K562 (cell line): ENCODE results near the gene MED15. TPM values are rescaled to one million over a fixed set of nuclear protein-coding genes. Genes with fewer than 3 reads are reported as not detected.

Source experiments
- CBFB ChIP-seq: sonication (generic); formaldehyde crosslinking; IDR thresholded peaks from 2 replicates; pipeline ENCODE4 v1.4.0; 2020; ENCODE audit warnings: mild to moderate bottlenecking, missing genetic modification reagents
- CTBP1 ChIP-seq: fragments of 450-650 bp; IDR thresholded peaks from 2 replicates; pipeline ENCODE4 v1.6.1; 2016; ENCODE audit warnings: borderline replicate concordance
- GABPA ChIP-seq: fragments of 200-800 bp; sonication (Bioruptor generic); conservative IDR thresholded peaks from 2 replicates; pipeline ENCODE4 v1.6.1; 2016; ENCODE audit warnings: low read depth, missing genetic modification characterization, missing compliant biosample characterization
- NFIC ChIP-seq: fragments of 450-650 bp; IDR thresholded peaks from 2 replicates; pipeline ENCODE4 v1.6.1; 2017; ENCODE audit warnings: mild to moderate bottlenecking, inconsistent platforms
- PCBP1 ChIP-seq: fragments of 200-400 bp; formaldehyde crosslinking; IDR thresholded peaks from 2 replicates; pipeline ENCODE4 v1.6.1; 2018; ENCODE audit warnings: mild to moderate bottlenecking, low read depth, low read length; ENCODE audit not compliant: poor library complexity, severe bottlenecking
- RAD21 ChIP-seq, 2 experiments: fragments of 250-450 bp in 1 of 2; fragments of 450-650 bp in 1 of 2; sonication (Bioruptor Pico) in 1 of 2; formaldehyde crosslinking in 1 of 2; IDR thresholded peaks in 1 of 2; conservative IDR thresholded peaks in 1 of 2; 2 replicates each; pipeline versions ENCODE4 v1.4.0 to v1.8.0; 2020 to 2022; ENCODE audit warnings: mild to moderate bottlenecking in 2 of 2, moderate library complexity in 1 of 2
- ZNF407 ChIP-seq: fragments of 450-650 bp; IDR thresholded peaks from 2 replicates; pipeline ENCODE4 v1.6.1; 2016; ENCODE audit warnings: low read depth
- polyA plus RNA-seq, 8 experiments: library from polyadenylated mRNA; depleted of rRNA in 4 of 8; stranded (reverse) in 5 of 8; unstranded in 3 of 8; fragments of >200 nt; fragmentation: Nextera tagmentation in 2 of 8; fragmentation: Illumina TruSeq in 1 of 8; extraction: Ambion mirVana in 2 of 8; extraction: Trizol in 1 of 8; gene quantifications; 2 replicates each; pipeline versions ENCODE4 v1.2.1 to v1.2.3, GENCODE V29; 2011 to 2014; ENCODE audit warnings: inconsistent platforms in 1 of 8, missing spikeins in 1 of 8
- total RNA-seq, 7 experiments: library from RNA; depleted of rRNA in 6 of 7; stranded (reverse); fragments of >200 nt in 6 of 7; fragmentation: Illumina TruSeq in 2 of 7; extraction: Trizol in 2 of 7; gene quantifications; 2 replicates each; pipeline versions ENCODE4 v1.2.1 to v1.2.3, GENCODE V29; 2011 to 2021; ENCODE audit warnings: low replicate concordance in 1 of 7
- TF ChIP-seq, protein P1 (sequence below): fragments of 450-650 bp; IDR thresholded peaks from 2 replicates; pipeline ENCODE4 v1.6.1; 2016; ENCODE audit warnings: borderline replicate concordance
- TF ChIP-seq, protein P2 (sequence below): fragments of 200-800 bp; sonication (Bioruptor generic); IDR thresholded peaks from 2 replicates; pipeline ENCODE4 v1.6.1; 2016; ENCODE audit warnings: missing genetic modification characterization, missing compliant biosample characterization

Gene MED15
- total and polyA plus RNA-seq, 9 of the 15 experiments (the other 6 are each of a cell fraction or from before 2014, with no cell fraction given) = 4.0 to 271 (median 60.1) TPM

DNA sequence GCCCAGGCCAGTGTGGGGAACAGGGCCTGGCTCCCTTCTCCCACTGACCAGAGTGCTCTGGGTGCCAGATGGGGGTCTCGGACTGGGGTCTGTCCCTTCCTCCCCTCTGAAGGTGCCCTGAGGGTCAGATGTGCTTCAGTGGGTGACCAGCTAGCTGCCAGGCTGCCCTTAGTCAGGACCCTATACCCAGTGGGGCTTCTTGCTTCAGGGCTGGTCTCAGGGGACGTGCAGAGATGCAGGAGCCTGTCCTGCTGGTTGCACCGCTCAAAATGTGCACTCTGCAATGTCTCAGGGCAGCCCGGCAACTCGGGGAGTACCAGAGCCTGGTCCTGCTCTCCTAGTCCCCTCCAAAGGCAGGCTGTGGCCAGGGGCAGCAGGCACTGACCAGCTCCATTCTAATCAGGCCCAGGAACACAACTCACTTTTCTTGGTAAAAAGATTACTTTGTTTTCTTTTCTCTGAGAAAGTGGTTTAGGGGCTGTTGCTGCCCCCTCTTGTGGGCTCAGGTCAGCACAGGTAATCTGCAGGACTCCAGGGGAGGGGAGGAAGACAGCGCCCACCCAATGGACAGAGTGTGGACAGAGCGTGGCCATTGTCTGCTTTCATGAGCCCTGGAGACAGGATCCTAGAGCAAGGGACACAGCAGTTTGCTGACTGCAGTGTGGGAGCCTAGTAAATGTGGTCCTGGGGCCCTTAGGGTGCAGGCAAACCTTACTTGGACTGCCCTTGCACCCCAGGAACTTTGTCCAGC is 80.9 kb downstream of the MED15 start (continued):
- TF ChIP-seq, protein P1, sequence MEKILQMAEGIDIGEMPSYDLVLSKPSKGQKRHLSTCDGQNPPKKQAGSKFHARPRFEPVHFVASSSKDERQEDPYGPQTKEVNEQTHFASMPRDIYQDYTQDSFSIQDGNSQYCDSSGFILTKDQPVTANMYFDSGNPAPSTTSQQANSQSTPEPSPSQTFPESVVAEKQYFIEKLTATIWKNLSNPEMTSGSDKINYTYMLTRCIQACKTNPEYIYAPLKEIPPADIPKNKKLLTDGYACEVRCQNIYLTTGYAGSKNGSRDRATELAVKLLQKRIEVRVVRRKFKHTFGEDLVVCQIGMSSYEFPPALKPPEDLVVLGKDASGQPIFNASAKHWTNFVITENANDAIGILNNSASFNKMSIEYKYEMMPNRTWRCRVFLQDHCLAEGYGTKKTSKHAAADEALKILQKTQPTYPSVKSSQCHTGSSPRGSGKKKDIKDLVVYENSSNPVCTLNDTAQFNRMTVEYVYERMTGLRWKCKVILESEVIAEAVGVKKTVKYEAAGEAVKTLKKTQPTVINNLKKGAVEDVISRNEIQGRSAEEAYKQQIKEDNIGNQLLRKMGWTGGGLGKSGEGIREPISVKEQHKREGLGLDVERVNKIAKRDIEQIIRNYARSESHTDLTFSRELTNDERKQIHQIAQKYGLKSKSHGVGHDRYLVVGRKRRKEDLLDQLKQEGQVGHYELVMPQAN = peak; percentile 28; the same call in 1 of the 2 replicates
- TF ChIP-seq GABPA (tag) = no peak
- TF ChIP-seq, protein P2, sequence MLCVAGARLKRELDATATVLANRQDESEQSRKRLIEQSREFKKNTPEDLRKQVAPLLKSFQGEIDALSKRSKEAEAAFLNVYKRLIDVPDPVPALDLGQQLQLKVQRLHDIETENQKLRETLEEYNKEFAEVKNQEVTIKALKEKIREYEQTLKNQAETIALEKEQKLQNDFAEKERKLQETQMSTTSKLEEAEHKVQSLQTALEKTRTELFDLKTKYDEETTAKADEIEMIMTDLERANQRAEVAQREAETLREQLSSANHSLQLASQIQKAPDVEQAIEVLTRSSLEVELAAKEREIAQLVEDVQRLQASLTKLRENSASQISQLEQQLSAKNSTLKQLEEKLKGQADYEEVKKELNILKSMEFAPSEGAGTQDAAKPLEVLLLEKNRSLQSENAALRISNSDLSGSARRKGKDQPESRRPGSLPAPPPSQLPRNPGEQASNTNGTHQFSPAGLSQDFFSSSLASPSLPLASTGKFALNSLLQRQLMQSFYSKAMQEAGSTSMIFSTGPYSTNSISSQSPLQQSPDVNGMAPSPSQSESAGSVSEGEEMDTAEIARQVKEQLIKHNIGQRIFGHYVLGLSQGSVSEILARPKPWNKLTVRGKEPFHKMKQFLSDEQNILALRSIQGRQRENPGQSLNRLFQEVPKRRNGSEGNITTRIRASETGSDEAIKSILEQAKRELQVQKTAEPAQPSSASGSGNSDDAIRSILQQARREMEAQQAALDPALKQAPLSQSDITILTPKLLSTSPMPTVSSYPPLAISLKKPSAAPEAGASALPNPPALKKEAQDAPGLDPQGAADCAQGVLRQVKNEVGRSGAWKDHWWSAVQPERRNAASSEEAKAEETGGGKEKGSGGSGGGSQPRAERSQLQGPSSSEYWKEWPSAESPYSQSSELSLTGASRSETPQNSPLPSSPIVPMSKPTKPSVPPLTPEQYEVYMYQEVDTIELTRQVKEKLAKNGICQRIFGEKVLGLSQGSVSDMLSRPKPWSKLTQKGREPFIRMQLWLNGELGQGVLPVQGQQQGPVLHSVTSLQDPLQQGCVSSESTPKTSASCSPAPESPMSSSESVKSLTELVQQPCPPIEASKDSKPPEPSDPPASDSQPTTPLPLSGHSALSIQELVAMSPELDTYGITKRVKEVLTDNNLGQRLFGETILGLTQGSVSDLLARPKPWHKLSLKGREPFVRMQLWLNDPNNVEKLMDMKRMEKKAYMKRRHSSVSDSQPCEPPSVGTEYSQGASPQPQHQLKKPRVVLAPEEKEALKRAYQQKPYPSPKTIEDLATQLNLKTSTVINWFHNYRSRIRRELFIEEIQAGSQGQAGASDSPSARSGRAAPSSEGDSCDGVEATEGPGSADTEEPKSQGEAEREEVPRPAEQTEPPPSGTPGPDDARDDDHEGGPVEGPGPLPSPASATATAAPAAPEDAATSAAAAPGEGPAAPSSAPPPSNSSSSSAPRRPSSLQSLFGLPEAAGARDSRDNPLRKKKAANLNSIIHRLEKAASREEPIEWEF (CRISPR knock-in tag) = no peak
- TF ChIP-seq NFIC = peak; percentile 23; the same call in 1 of the 2 replicates
- no peak for TF ChIP-seq CTBP1
- TF ChIP-seq CBFB (CRISPR knock-in tag) = no peak
- no peak for TF ChIP-seq PCBP1
- TF ChIP-seq ZNF407 = no peak
- 0 out of 4 replicates have a peak, but pooled peaks of 1 of the 2 experiments have one; percentile 17 for TF ChIP-seq RAD21 (CRISPR knock-in tag; conservative IDR thresholded peaks at IDR 0.05 in 1 of 2, IDR thresholded peaks at IDR 0.05 in 1 of 2)
